GM23338 (cell line): ENCODE measurements around the gene ACOD1. TPM values are rescaled to one million over a fixed set of nuclear protein-coding genes. Genes with fewer than 3 reads are reported as not detected.
"Not testable (repeated sequence)": the region's sequence is repeated elsewhere in the genome, so short reads cannot be mapped to it uniquely, and the experiment has no call there.

ENCODE experiments used
- ATAC-seq: fragments of 200-7000 bp; cut with Tn5 transposase; 3 replicates; pipeline ENCODE4 v1.9.1; 2020
- DNase-seq: peaks from one replicate; pipeline ENCODE4 v3.0.0-alpha.2; 2015; ENCODE audit warnings: low spot score
- H2AFZ ChIP-seq: fragments of 200-600 bp; sonication (generic); 2 replicates; pipeline ENCODE4 v1.8.0; 2016; ENCODE audit warnings: antibody characterized with exemption, mild to moderate bottlenecking, moderate library complexity
- H3F3A ChIP-seq: fragments of 200-600 bp; sonication (generic); replicated peaks from 2 replicates; pipeline ENCODE4 v1.8.0; 2017; ENCODE audit warnings: antibody characterized with exemption, mixed run types, low read depth
- H3K27ac ChIP-seq: fragments of 200-600 bp; sonication (generic); 2 replicates; pipeline ENCODE4 v1.6.1; 2016; ENCODE audit warnings: low read depth
- H3K27me3 ChIP-seq: fragments of 200-600 bp; sonication (generic); 2 replicates; pipeline ENCODE4 v1.8.0; 2016; ENCODE audit warnings: mild to moderate bottlenecking, mixed run types, moderate library complexity; ENCODE audit not compliant: insufficient read depth
- H3K36me3 ChIP-seq: fragments of 200-600 bp; sonication (generic); 2 replicates; pipeline ENCODE4 v1.8.0; 2016; ENCODE audit warnings: mild to moderate bottlenecking; ENCODE audit not compliant: insufficient read depth
- H3K4me1 ChIP-seq: fragments of 200-600 bp; sonication (generic); 2 replicates; pipeline ENCODE4 v1.8.0; 2016; ENCODE audit warnings: mild to moderate bottlenecking, moderate library complexity; ENCODE audit not compliant: insufficient read depth
- H3K4me2 ChIP-seq: fragments of 200-600 bp; sonication (generic); 2 replicates; pipeline ENCODE4 v1.7.1; 2017; ENCODE audit warnings: mixed run types
- H3K4me3 ChIP-seq: fragments of 200-600 bp; sonication (generic); 2 replicates; pipeline ENCODE4 v1.6.1; 2016; ENCODE audit warnings: mixed run types
- H3K79me2 ChIP-seq: fragments of 200-600 bp; sonication (generic); replicated peaks from 2 replicates; pipeline ENCODE4 v1.8.0; 2017; ENCODE audit warnings: mild to moderate bottlenecking; ENCODE audit not compliant: insufficient read depth
- H3K9me2 ChIP-seq: fragments of 200-600 bp; sonication (generic); 2 replicates; pipeline ENCODE4 v1.8.0; 2017; ENCODE audit not compliant: insufficient read depth
- H4K20me1 ChIP-seq: fragments of 200-600 bp; sonication (generic); replicated peaks from 2 replicates; pipeline ENCODE4 v1.8.0; 2017; ENCODE audit warnings: mild to moderate bottlenecking; ENCODE audit not compliant: insufficient read depth
- H3K27ac Mint-ChIP-seq: 2 replicates; pipeline ENCODE4 v1.8.0; 2020; ENCODE audit warnings: inconsistent platforms, mild to moderate bottlenecking, moderate library complexity, mixed read lengths
- H3K27me3 Mint-ChIP-seq: 3 replicates; pipeline ENCODE4 v1.8.0; 2022; ENCODE audit warnings: low read depth, mild to moderate bottlenecking, moderate library complexity, mixed read lengths, inconsistent platforms; ENCODE audit not compliant: insufficient read depth, poor library complexity
- H3K36me3 Mint-ChIP-seq: 3 replicates; pipeline ENCODE4 v1.8.0; 2021; ENCODE audit warnings: low read depth, mild to moderate bottlenecking, inconsistent platforms, moderate library complexity, mixed read lengths
- H3K4me1 Mint-ChIP-seq: 3 replicates; pipeline ENCODE4 v1.8.0; 2020; ENCODE audit warnings: mild to moderate bottlenecking, inconsistent platforms, mixed read lengths
- H3K4me3 Mint-ChIP-seq: 3 replicates; pipeline ENCODE4 v1.8.0; 2021; ENCODE audit warnings: moderate library complexity, mild to moderate bottlenecking, inconsistent platforms, mixed read lengths
- H3K9me3 Mint-ChIP-seq: 3 replicates; pipeline ENCODE4 v1.8.0; 2020; ENCODE audit warnings: moderate library complexity, mild to moderate bottlenecking, inconsistent platforms, mixed read lengths
- CREB1 ChIP-seq: fragments of 250-450 bp; sonication (Bioruptor Pico); IDR thresholded peaks from 2 replicates; pipeline ENCODE4 v1.5.0; 2020; ENCODE audit warnings: low read depth, mild to moderate bottlenecking, moderate library complexity
- CTCF ChIP-seq, 2 experiments: fragments of 200-600 bp in 1 of 2; sonication (generic) in 1 of 2; conservative IDR thresholded peaks; 2 replicates each; pipeline versions ENCODE4 v1.5.1 to v1.6.1; 2016 to 2017; ENCODE audit warnings: antibody characterized with exemption in 2 of 2, low read depth in 2 of 2, mild to moderate bottlenecking in 2 of 2, moderate library complexity in 1 of 2
- ETS1 ChIP-seq: IDR thresholded peaks from 2 replicates; pipeline ENCODE4 v1.6.1; 2016; ENCODE audit warnings: antibody characterized with exemption
- long read RNA-seq: library from polyadenylated mRNA; unstranded; transcript quantifications from one replicate; pipeline ENCODE4 v2.0.0, GENCODE V29; 2020; ENCODE audit not compliant: unreplicated experiment
- polyA plus RNA-seq: library from polyadenylated mRNA; unstranded; fragments of >200 nt; fragmentation: Nextera tagmentation; extraction: Ambion mirVana; gene quantifications from 2 replicates; pipeline ENCODE4 v1.2.1, GENCODE V29; 2016
- total RNA-seq: library from RNA; depleted of rRNA; stranded (reverse); fragments of >200 nt; shearing (Covaris generic); gene quantifications from 2 replicates; pipeline ENCODE4 v1.2.3, GENCODE V29; 2014; rRNA removed

The ACOD1 gene
- not detected in 2 replicates for total RNA-seq
- not detected in 2 replicates for polyA plus RNA-seq
- long read RNA-seq: 0 reads

- Histone ChIP-seq H3K36me3 (no peaks in the 10 kb centered on the region), H3K27ac (no peak within 1 kb of the TSS), H2AFZ (no peak within 1 kb of the TSS; the same call in 1 of the 2 replicates), H4K20me1 (no peaks in the 10 kb centered on the region), H3F3A (no peaks in the 10 kb centered on the region), H3K4me3 (no peak within 1 kb of the TSS), H3K4me1 (no peaks in the 10 kb centered on the region), H3K9me2 (0 out of 2 replicates have a peak, but pooled peaks cover 3% of the 10 kb centered on the region), H3K27me3 (no peaks in the 10 kb centered on the region), H3K4me2 (no peak within 1 kb of the TSS), H3K79me2 (no peaks in the 10 kb centered on the region)
- Mint-ChIP-seq H3K4me3 (no peak within 1 kb of the TSS), H3K27ac (no peak within 1 kb of the TSS), H3K27me3 (peaks cover 5% of the 10 kb centered on the region), H3K36me3 (no peaks in the 10 kb centered on the region), H3K9me3 (no peaks in the 10 kb centered on the region), H3K4me1 (no peaks in the 10 kb centered on the region)
- no peak for DNase-seq
- no peak for ATAC-seq
- no peak for TF ChIP-seq CTCF (conservative IDR thresholded peaks at IDR 0.05; ENCODE audit: low read depth in 2 of 2)
Observed at GRCh38 chr13:76948149-76948548, at the start of gene ACOD1. ACOD1 (plus strand) TSS chr13:76948511; CDS start chr13:76948559, 48 bp downstream.

- H3K27ac ChIP-seq, H3K9me2 ChIP-seq, H3K36me3 ChIP-seq, H3K79me2 ChIP-seq, H2AFZ ChIP-seq, H3K4me3 ChIP-seq, H4K20me1 ChIP-seq, H3K27me3 ChIP-seq, H3K27me3 Mint-ChIP-seq, H3K4me3 Mint-ChIP-seq, H3K4me1 ChIP-seq, ATAC-seq, H3K27ac Mint-ChIP-seq, DNase-seq, H3F3A ChIP-seq, H3K4me2 ChIP-seq, H3K4me1 Mint-ChIP-seq: not testable (repeated sequence)
- Mint-ChIP-seq H3K36me3 (peaks cover 12% of the 10 kb centered on the region; the same call in 2 of the 3 replicates), H3K9me3 (peaks cover 14% of the 10 kb centered on the region)
Observed at GRCh38 chr13:76899066-76899465, 49.2 kb upstream of the ACOD1 start.

GRCh38 chr13:76903544-76904162 lies 44.7 kb upstream of the ACOD1 start:
- TF ChIP-seq CTCF (conservative IDR thresholded peaks at IDR 0.05; ENCODE audit: low read depth in 2 of 2) (peak; percentile 97 to 98), CREB1 (CRISPR knock-in tag) (no peak), ETS1 (no peak)
- peak; percentile 86 for DNase-seq
- Histone ChIP-seq H2AFZ (no peak overlapping the region), H3F3A (no peaks in the 10 kb centered on the region), H3K4me2 (no peak overlapping the region), H3K27ac (no peak overlapping the region), H3K27me3 (no peaks in the 10 kb centered on the region), H3K4me1 (no peaks in the 10 kb centered on the region), H3K4me3 (no peak overlapping the region), H3K79me2 (no peaks in the 10 kb centered on the region), H3K9me2 (no peaks in the 10 kb centered on the region), H4K20me1 (no peaks in the 10 kb centered on the region), H3K36me3 (0 out of 2 replicates have a peak, but pooled peaks cover 4% of the 10 kb centered on the region)
- Mint-ChIP-seq H3K9me3 (peaks cover 12% of the 10 kb centered on the region), H3K27ac (no peak overlapping the region), H3K36me3 (peaks cover 11% of the 10 kb centered on the region; the same call in 2 of the 3 replicates), H3K4me3 (no peak overlapping the region), H3K4me1 (no peaks in the 10 kb centered on the region), H3K27me3 (peaks cover 2% of the 10 kb centered on the region)
- peak; percentile 83 for ATAC-seq
